RWPE2 (cell line): ENCODE data around the gene MCF2L.
A peak's percentile ranks its signal among the peaks of the same experiment; 100 is the strongest.

Experiments
- ATAC-seq: fragments of 200-7000 bp; cut with Tn5 transposase; 3 replicates; pipeline ENCODE4 v1.9.1; 2021; ENCODE audit warnings: low read depth
- DNase-seq: peaks from one replicate; pipeline ENCODE4 v3.0.0-alpha.2; 2020; ENCODE audit warnings: low spot score
- H3K27ac ChIP-seq: fragments of 450-650 bp; 2 replicates; pipeline ENCODE4 v1.5.1; 2017; ENCODE audit warnings: mild to moderate bottlenecking; ENCODE audit not compliant: poor library complexity, severe bottlenecking
- H3K27me3 ChIP-seq: fragments of 250-450 bp; sonication (Bioruptor Pico); 2 replicates; pipeline ENCODE4 v1.5.1; 2021; ENCODE audit warnings: mild to moderate bottlenecking, moderate library complexity; ENCODE audit not compliant: insufficient read depth, poor library complexity, severe bottlenecking
- H3K36me3 ChIP-seq: fragments of 250-450 bp; sonication (Bioruptor Pico); 2 replicates; pipeline ENCODE4 v1.5.1; 2020; ENCODE audit warnings: low read depth, mild to moderate bottlenecking, moderate library complexity
- H3K4me1 ChIP-seq: fragments of 250-450 bp; sonication (Bioruptor Pico); 2 replicates; pipeline ENCODE4 v1.5.1; 2021; ENCODE audit warnings: mild to moderate bottlenecking, moderate library complexity; ENCODE audit not compliant: insufficient read depth, poor library complexity, severe bottlenecking
- H3K4me3 ChIP-seq: fragments of 250-450 bp; sonication (Bioruptor Pico); 2 replicates; pipeline ENCODE4 v1.5.1; 2021; ENCODE audit warnings: mild to moderate bottlenecking, moderate library complexity; ENCODE audit not compliant: severe bottlenecking
- H3K9me3 ChIP-seq: fragments of 250-450 bp; sonication (Bioruptor Pico); 2 replicates; pipeline ENCODE4 v1.5.1; 2021; ENCODE audit warnings: mild to moderate bottlenecking, moderate library complexity; ENCODE audit not compliant: severe bottlenecking
- CTCF ChIP-seq: fragments of 450-650 bp; IDR thresholded peaks from one replicate; pipeline ENCODE4 v1.5.1; 2017; ENCODE audit warnings: mild to moderate bottlenecking, moderate library complexity; ENCODE audit not compliant: poor library complexity, severe bottlenecking

Gene MCF2L

DNA sequence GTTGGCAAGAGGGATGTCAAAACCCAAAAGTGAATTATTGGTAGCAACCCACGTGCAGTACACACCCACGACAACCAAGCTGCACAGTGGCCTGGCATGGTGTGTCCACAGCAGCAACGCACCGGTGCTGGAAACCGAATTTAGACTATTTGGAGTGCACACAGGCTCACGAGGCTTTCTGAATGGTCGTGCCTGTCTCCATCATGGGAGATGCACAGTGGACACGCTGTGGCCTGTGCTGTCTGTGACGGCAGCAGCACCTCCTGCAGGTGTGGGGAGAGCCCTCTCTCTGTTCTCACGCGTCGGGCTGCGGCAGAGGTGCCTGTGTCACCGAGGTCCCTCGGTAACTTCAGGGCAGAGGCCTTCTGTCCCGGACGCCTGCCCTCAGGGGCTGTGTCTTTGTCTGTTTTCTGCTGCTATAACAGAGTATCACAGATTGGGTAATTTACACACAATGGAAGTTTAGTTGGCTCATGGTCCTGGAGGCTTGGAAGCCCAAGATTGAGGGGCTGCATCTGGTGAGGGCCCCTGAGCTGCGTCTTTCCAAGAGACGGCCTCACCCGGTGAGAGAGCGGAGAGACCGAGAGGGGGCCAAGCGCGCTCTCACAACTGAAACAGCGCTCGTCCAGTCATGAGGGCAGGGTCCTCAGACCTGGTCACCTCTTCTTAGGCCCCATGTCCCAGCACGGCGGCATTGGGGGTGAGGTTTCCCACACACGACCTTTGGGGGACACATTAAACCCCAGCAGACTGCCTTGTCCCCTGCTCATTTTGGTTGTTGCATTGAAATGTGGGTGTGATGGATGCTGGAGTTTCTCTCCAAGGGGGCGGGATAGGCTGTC is 9.1 kb upstream of the MCF2L start:
- H3K4me1 ChIP-seq, result no peaks in the 10 kb centered on the region
- no peak overlapping the region for H3K27ac ChIP-seq
- H3K4me3 ChIP-seq, result no peak overlapping the region
- ATAC-seq (no peak), DNase-seq (peak; percentile 23)
- H3K9me3 ChIP-seq, result no peaks in the 10 kb centered on the region
- H3K27me3 ChIP-seq, result peaks cover 3% of the 10 kb centered on the region
- no peaks in the 10 kb centered on the region for H3K36me3 ChIP-seq
- TF ChIP-seq CTCF, result no peak

GRCh38 chr13:112960706-112961105 is 8.3 kb upstream of the MCF2L start:
- Histone ChIP-seq H3K27me3 (peaks cover 7% of the 10 kb centered on the region), H3K36me3 (no peaks in the 10 kb centered on the region), H3K9me3 (no peaks in the 10 kb centered on the region), H3K4me3 (no peak overlapping the region), H3K27ac (no peak overlapping the region), H3K4me1 (no peaks in the 10 kb centered on the region)
- peak; percentile 11 for DNase-seq
- no peak for TF ChIP-seq CTCF
- ATAC-seq, result no peak

GRCh38 chr13:112961457-112962369 is 7.3 kb upstream of the MCF2L start:
- H3K27me3 ChIP-seq, result peaks cover 17% of the 10 kb centered on the region

GRCh38 chr13:112962396-112962795 is 6.6 kb upstream of the MCF2L start:
- ATAC-seq, result no peak

More at GRCh38 chr13:112961457-112962369, 7.3 kb upstream of the MCF2L start:
- Histone ChIP-seq H3K27ac (no peak overlapping the region), H3K36me3 (no peaks in the 10 kb centered on the region), H3K9me3 (no peaks in the 10 kb centered on the region), H3K4me3 (no peak overlapping the region), H3K4me1 (no peaks in the 10 kb centered on the region)
- peak; percentile 38 for DNase-seq
- no peak for TF ChIP-seq CTCF
- ATAC-seq, result no peak

More at GRCh38 chr13:112962396-112962795, 6.6 kb upstream of the MCF2L start:
- Histone ChIP-seq H3K9me3 (no peaks in the 10 kb centered on the region), H3K27ac (no peak overlapping the region), H3K4me1 (no peaks in the 10 kb centered on the region), H3K36me3 (no peaks in the 10 kb centered on the region), H3K4me3 (no peak overlapping the region), H3K27me3 (peaks cover 20% of the 10 kb centered on the region)
- no peak for TF ChIP-seq CTCF
- peak; percentile 49 for DNase-seq
